Adrenal gland (tissue), 12 donors: ENCODE measurements around the gene EBNA1BP2. TPM values are rescaled to one million over a fixed set of nuclear protein-coding genes. Genes with fewer than 3 reads are reported as not detected.
"Not testable (repeated sequence)": the region's sequence is repeated elsewhere in the genome, so short reads cannot be mapped to it uniquely, and the experiment has no call there.

Experiments used
- DNase-seq, 7 donors: peaks; one replicate each; pipeline ENCODE4 v3.0.0-alpha.2; 2019 to 2020
- H3K27ac ChIP-seq, 5 donors: fragments of 200-600 bp; sonication (generic) in 4 of 5; 1 replicate in 3 of 5; 2 replicates in 2 of 5; pipeline versions ENCODE4 v1.5.1 to v1.8.0; 2016 to 2020; ENCODE audit warnings: mild to moderate bottlenecking in 1 of 5
- H3K27me3 ChIP-seq: fragments of 200-600 bp; 2 replicates; pipeline ENCODE4 v1.8.0; 2021
- H3K36me3 ChIP-seq, 2 donors: fragments of 200-600 bp; replicated peaks in 1 of 2; 1 replicate in 1 of 2; 2 replicates in 1 of 2; pipeline versions ENCODE4 v1.5.1 to v1.8.0; 2018 to 2022
- H3K4me1 ChIP-seq, 2 donors: fragments of 200-600 bp; replicated peaks in 1 of 2; 1 replicate in 1 of 2; 2 replicates in 1 of 2; pipeline versions ENCODE4 v1.5.1 to v1.8.0; 2018 to 2021
- H3K4me3 ChIP-seq, 4 donors: fragments of 200-600 bp; sonication (generic) in 3 of 4; one replicate each; pipeline ENCODE4 v1.5.1; 2016 to 2018
- H3K9me3 ChIP-seq, 3 donors: fragments of 200-600 bp; sonication (generic) in 1 of 3; replicated peaks in 1 of 3; 1 replicate in 2 of 3; 2 replicates in 1 of 3; pipeline versions ENCODE4 v1.5.1 to v1.8.0; 2016 to 2021
- CTCF ChIP-seq, 6 experiments: fragments of 450-650 bp in 4 of 6; fragments of 200-600 bp in 2 of 6; sonication (generic) in 1 of 6; IDR thresholded peaks; 1 replicate in 5 of 6; 2 replicates in 1 of 6; pipeline versions ENCODE4 v1.5.1 to v1.8.0; 2016 to 2021; ENCODE audit warnings: antibody characterized with exemption in 6 of 6, mild to moderate bottlenecking in 2 of 6, moderate library complexity in 1 of 6
- POLR2A ChIP-seq, 2 donors: fragments of 450-650 bp; IDR thresholded peaks; one replicate each; pipeline ENCODE4 v1.6.1; 2017; ENCODE audit warnings: antibody characterized with exemption in 2 of 2, mild to moderate bottlenecking in 2 of 2, moderate library complexity in 1 of 2
- WGBS, 4 donors: extraction: QIAGEN DNeasy Blood & Tissue Kit in 2 of 4; methylation state at CpG; one replicate each; pipeline versions ENCODE4 v1.1.5 to v1.1.7; 2013 to 2017; 5-methylcytosine and 5-hydroxymethylcytosine counted together
- intact Hi-C, 2 donors: fragments of 100-400 bp; cut with DNase I; formaldehyde crosslinking; loops; one replicate each; pipeline versions ENCODE4 v1.14.1 to v1.15.0; 2022 to 2023
- polyA plus RNA-seq, 3 donors: library from polyadenylated mRNA; stranded (reverse); fragments of 200-250 nt in 2 of 3; fragments of 350-450 nt in 1 of 3; fragmentation: Illumina TruSeq in 1 of 3; extraction: RNeasy Lipid Tissue Mini Kit (QIAGEN cat#74804) in 1 of 3; gene quantifications; one replicate each; pipeline ENCODE4 v1.2.3, GENCODE V29; 2013 to 2014
- total RNA-seq, 9 donors: library from RNA; depleted of rRNA in 4 of 9; stranded (reverse); fragments of >200 nt in 4 of 9; fragments of 120-200 nt in 1 of 9; fragmentation: NEBNext Ultra II Directional in 1 of 9; extraction: Animal tissue kit (Norgen Biotek cat#: 25700) in 1 of 9; gene quantifications; one replicate each; pipeline versions ENCODE4 v1.1.0 to v1.2.4, GENCODE V29; 2013 to 2023
- donor health status: healthy with polysubstance abuse.
- donor health status: Bipolar disorder and iron deficiency.
- donor health status: DM: yes; HTN: yes; CAD: no.
- donor health status: DM: no; HTN: no; CAD: no.
- donor health status: DM: no; HTN: no; CAD: no.
- donor health status: DM: yes; HTN: yes; CAD: no.

Gene EBNA1BP2
- total and polyA plus RNA-seq, 12 donors = 32.6 to 189 (median 48.2) TPM

- no peak for DNase-seq
- H3K4me3 ChIP-seq = no peak overlapping the region
- H3K27me3 ChIP-seq = no peaks in the 10 kb centered on the region
- no peaks in the 10 kb centered on the region for H3K36me3 ChIP-seq
- no peak for TF ChIP-seq CTCF (IDR thresholded peaks at IDR 0.05)
- TF ChIP-seq POLR2A (IDR thresholded peaks at IDR 0.05) = no peak
- H3K27ac ChIP-seq = no peak overlapping the region
- H3K9me3 ChIP-seq = peaks cover 0 to 4% (median 0%) of the 10 kb centered on the region in 3 donors
- H3K4me1 ChIP-seq = peaks cover 0 to 12% of the 10 kb centered on the region in 2 donors
- intact Hi-C loops = no loop called here
These were observed 27.9 kb downstream of the EBNA1BP2 start for GRCh38 chr1:43144237-43144636.

- 12 to 31% (median 26%) methylated on average over 6 to 7 of the region's 7 CpGs for WGBS, 4 donors
- DNase-seq = no peak
- intact Hi-C loops = no loop called here
- TF ChIP-seq POLR2A (IDR thresholded peaks at IDR 0.05) (no peak), CTCF (IDR thresholded peaks at IDR 0.05) (no peak)
- Histone ChIP-seq H3K9me3 (peaks cover 0 to 4% (median 0%) of the 10 kb centered on the region in 3 donors), H3K4me1 (peaks cover 0 to 11% of the 10 kb centered on the region in 2 donors), H3K27ac (no peak overlapping the region), H3K4me3 (no peak overlapping the region), H3K27me3 (no peaks in the 10 kb centered on the region), H3K36me3 (no peaks in the 10 kb centered on the region)
These were observed 28.6 kb downstream of the EBNA1BP2 start for GRCh38 chr1:43143441-43143888.

- H3K27ac ChIP-seq = no peak overlapping the region
These were observed 31.5 kb downstream of the EBNA1BP2 start for GRCh38 chr1:43140583-43140982.

GRCh38 chr1:43140010-43140409 lies 32.1 kb downstream of the EBNA1BP2 start:
- no peaks in the 10 kb centered on the region for H3K36me3 ChIP-seq
- peaks cover 0 to 4% (median 0%) of the 10 kb centered on the region in 3 donors for H3K9me3 ChIP-seq
- H3K4me1 ChIP-seq = peaks cover 0 to 5% of the 10 kb centered on the region in 2 donors
- no peak overlapping the region for H3K4me3 ChIP-seq
- no peak overlapping the region for H3K27ac ChIP-seq
- no peaks in the 10 kb centered on the region for H3K27me3 ChIP-seq
- no peak for TF ChIP-seq CTCF (IDR thresholded peaks at IDR 0.05)
- no peak for DNase-seq
- intact Hi-C loops = no loop called here

More at GRCh38 chr1:43140583-43140982, 31.5 kb downstream of the EBNA1BP2 start:
- intact Hi-C loops = no loop called here
- H3K36me3 ChIP-seq = no peaks in the 10 kb centered on the region
- H3K4me1 ChIP-seq = peaks cover 0 to 4% of the 10 kb centered on the region in 2 donors
- no peak for TF ChIP-seq CTCF (IDR thresholded peaks at IDR 0.05)
- no peak for TF ChIP-seq POLR2A (IDR thresholded peaks at IDR 0.05)
- H3K4me3 ChIP-seq = no peak overlapping the region
- no peak for DNase-seq
- no peaks in the 10 kb centered on the region for H3K27me3 ChIP-seq
- 88 to 93% (median 92%) methylated on average over 4 of the region's 4 CpGs for WGBS, 4 donors
- peaks cover 0 to 4% (median 0%) of the 10 kb centered on the region in 3 donors for H3K9me3 ChIP-seq

GRCh38 chr1:43139295-43139694 lies 32.8 kb downstream of the EBNA1BP2 start:
- DNase-seq, H3K27me3 ChIP-seq, H3K4me3 ChIP-seq, H3K4me1 ChIP-seq, H3K36me3 ChIP-seq, H3K9me3 ChIP-seq, intact Hi-C loops, H3K27ac ChIP-seq: not testable (repeated sequence)
- WGBS, 4 donors = 86 to 93% (median 86%) methylated on average over 8 of the region's 8 CpGs
